WTC11 (cell line): Measurements from ENCODE around the gene EFCAB14.

Experiments
- CTCF ChIP-seq: fragments of 200-600 bp; IDR thresholded peaks from 2 replicates; pipeline ENCODE4 v1.8.0; 2022; ENCODE audit warnings: antibody characterized with exemption
- JUN ChIP-seq: sonication (generic); formaldehyde crosslinking; IDR thresholded peaks from 2 replicates; pipeline ENCODE4 v1.8.0; 2023; ENCODE audit warnings: mild to moderate bottlenecking, missing genetic modification reagents
- NR1H2 ChIP-seq: sonication (generic); formaldehyde crosslinking; IDR thresholded peaks from 2 replicates; pipeline ENCODE4 v1.9.0; 2021; ENCODE audit warnings: mild to moderate bottlenecking, moderate library complexity, missing genetic modification reagents
- SMAD3 ChIP-seq: sonication (generic); formaldehyde crosslinking; IDR thresholded peaks from 2 replicates; pipeline ENCODE4 v1.8.0; 2022; ENCODE audit warnings: missing genetic modification reagents, mild to moderate bottlenecking, borderline replicate concordance
- ZNF423 ChIP-seq: fragments of 250-450 bp; sonication (Bioruptor Pico); IDR thresholded peaks from 2 replicates; pipeline ENCODE4 v2.1.2; 2022; ENCODE audit warnings: mild to moderate bottlenecking, moderate library complexity

GRCh38 chr1:46689897-46690296 is 29.0 kb downstream of the EFCAB14 start:
- TF ChIP-seq CTCF: no peak
- TF ChIP-seq NR1H2 (CRISPR knock-in tag): no peak
- TF ChIP-seq SMAD3 (CRISPR knock-in tag): no peak
- TF ChIP-seq ZNF423 (CRISPR knock-in tag): no peak
- no peak for TF ChIP-seq JUN (CRISPR knock-in tag)
